IMR-90 (cell line): ENCODE data around the gene PLN. TPM values are rescaled to one million over a fixed set of nuclear protein-coding genes. Genes with fewer than 3 reads are reported as not detected.

Source experiments
- ATAC-seq: fragments of 200-7000 bp; cut with Tn5 transposase; 2 replicates; pipeline ENCODE4 v1.9.1; 2020; ENCODE audit warnings: low read depth, mild to moderate bottlenecking, moderate library complexity
- BruUV-seq: library from RNA; stranded (reverse); fragments of 400-500 nt; replicated peaks from 2 replicates; lab custom pipeline; 2021; lab: Mats Ljungman, UMichigan
- CTCF ChIA-PET: fragments of 300-600 bp; formaldehyde crosslinking; extraction: SDS; loops from one replicate; lab custom pipeline; 2021; ENCODE audit warnings: antibody characterized with exemption; lab: Yijun Ruan, JAX
- POLR2A ChIA-PET: fragments of 300-600 bp; sonication (Branson Sonifier 250); formaldehyde crosslinking; loops from one replicate; lab custom pipeline; 2022; ENCODE audit warnings: antibody characterized with exemption; ENCODE audit not compliant: unreplicated experiment; lab: Charles Lee
- DNase-seq: peaks from one replicate; pipeline ENCODE4 v3.0.0; 2013
- H2AFZ ChIP-seq: replicated peaks from 2 replicates; pipeline ENCODE3; 2013; ENCODE audit warnings: low read length, mild to moderate bottlenecking; ENCODE audit not compliant: poor library complexity
- H2AK5ac ChIP-seq: 2 replicates; pipeline ENCODE4 v1.6.1; 2013; ENCODE audit warnings: low read depth, low read length, inconsistent platforms
- H2AK9ac ChIP-seq: replicated peaks from 2 replicates; pipeline ENCODE3; 2013; ENCODE audit warnings: mild to moderate bottlenecking, low read depth, low read length, moderate library complexity; ENCODE audit not compliant: poor library complexity
- H2BK120ac ChIP-seq: 2 replicates; pipeline ENCODE4 v1.6.1; 2013; ENCODE audit warnings: low read depth, low read length, inconsistent platforms
- H2BK15ac ChIP-seq: 3 replicates; pipeline ENCODE4 v1.6.1; 2013; ENCODE audit warnings: low read depth, low read length, inconsistent platforms
- H2BK20ac ChIP-seq: 2 replicates; pipeline ENCODE4 v1.6.1; 2013; ENCODE audit warnings: low read depth, mild to moderate bottlenecking, inconsistent platforms, low read length, moderate library complexity
- H2BK5ac ChIP-seq: 2 replicates; pipeline ENCODE4 v1.6.1; 2013; ENCODE audit warnings: mild to moderate bottlenecking, low read depth, low read length, inconsistent platforms; ENCODE audit not compliant: poor library complexity, severe bottlenecking
- H3K14ac ChIP-seq: replicated peaks from 2 replicates; pipeline ENCODE4 v1.6.1; 2013; ENCODE audit warnings: low read depth, low read length, inconsistent platforms
- H3K18ac ChIP-seq: 2 replicates; pipeline ENCODE4 v1.6.1; 2013; ENCODE audit warnings: low read depth, low read length, control low read depth
- H3K23ac ChIP-seq: 2 replicates; pipeline ENCODE4 v1.6.1; 2013; ENCODE audit warnings: low read depth, low read length, inconsistent platforms
- H3K27ac ChIP-seq: 2 replicates; pipeline ENCODE4 v1.5.1; 2013; ENCODE audit warnings: mild to moderate bottlenecking, control low read depth, low read length; ENCODE audit not compliant: insufficient read depth
- H3K27me3 ChIP-seq: 2 replicates; pipeline ENCODE4 v1.6.1; 2013; ENCODE audit warnings: low read length; ENCODE audit not compliant: control insufficient read depth, insufficient read depth
- H3K36me3 ChIP-seq: 2 replicates; pipeline ENCODE4 v1.6.1; 2013; ENCODE audit warnings: low read length, mixed read lengths; ENCODE audit not compliant: control insufficient read depth, insufficient read depth
- H3K4ac ChIP-seq: 2 replicates; pipeline ENCODE4 v1.6.1; 2013; ENCODE audit warnings: low read depth, low read length, inconsistent platforms
- H3K4me1 ChIP-seq: 2 replicates; pipeline ENCODE4 v1.6.1; 2013; ENCODE audit warnings: low read length, mixed read lengths; ENCODE audit not compliant: control insufficient read depth, insufficient read depth
- H3K4me2 ChIP-seq: 2 replicates; pipeline ENCODE4 v1.6.1; 2013; ENCODE audit warnings: low read depth, mild to moderate bottlenecking, control low read depth, low read length, moderate library complexity
- H3K4me3 ChIP-seq: 2 replicates; pipeline ENCODE4 v1.5.1; 2013; ENCODE audit warnings: low read depth, mild to moderate bottlenecking, control low read depth, low read length, moderate library complexity; ENCODE audit not compliant: insufficient read depth
- H3K56ac ChIP-seq: 2 replicates; pipeline ENCODE4 v1.6.1; 2013; ENCODE audit warnings: low read length, inconsistent platforms; ENCODE audit not compliant: insufficient read depth; ENCODE audit errors: extremely low read depth
- H3K79me1 ChIP-seq, 2 experiments: 2 replicates each; pipeline ENCODE4 v1.6.1; 2013; ENCODE audit warnings: low read length in 2 of 2, inconsistent platforms in 1 of 2, low read depth in 1 of 2
- H3K9ac ChIP-seq: 2 replicates; pipeline ENCODE4 v1.6.1; 2013; ENCODE audit warnings: low read depth, low read length, control low read depth
- H3K9me1 ChIP-seq: 2 replicates; pipeline ENCODE4 v1.6.1; 2013; ENCODE audit warnings: low read length, inconsistent platforms; ENCODE audit not compliant: insufficient read depth
- H3K9me3 ChIP-seq: 2 replicates; pipeline ENCODE4 v1.6.1; 2013; ENCODE audit warnings: low read length; ENCODE audit not compliant: control insufficient read depth, insufficient read depth
- H4K20me1 ChIP-seq: 2 replicates; pipeline ENCODE4 v1.6.1; 2013; ENCODE audit warnings: low read length, inconsistent platforms; ENCODE audit not compliant: insufficient read depth
- H4K5ac ChIP-seq: 2 replicates; pipeline ENCODE4 v1.6.1; 2013; ENCODE audit warnings: mild to moderate bottlenecking, low read depth, low read length, control low read depth
- H4K8ac ChIP-seq, 2 experiments: 2 replicates each; pipeline ENCODE4 v1.6.1; 2013; ENCODE audit warnings: low read depth in 2 of 2, low read length in 2 of 2, control low read depth in 1 of 2, inconsistent platforms in 1 of 2
- H4K91ac ChIP-seq: 2 replicates; pipeline ENCODE4 v1.6.1; 2013; ENCODE audit warnings: low read depth, low read length, inconsistent platforms; ENCODE audit not compliant: insufficient read depth
- BHLHE40 ChIP-seq: fragments of 150-350 bp; IDR thresholded peaks from 2 replicates; pipeline ENCODE4 v1.6.1; 2016; ENCODE audit warnings: mild to moderate bottlenecking, low read depth, low read length
- CEBPB ChIP-seq: IDR thresholded peaks from 2 replicates; pipeline ENCODE4 v1.6.1; 2012; ENCODE audit warnings: low read depth, low read length, improper control_type of control experiment
- CHD1 ChIP-seq: IDR thresholded peaks from 2 replicates; pipeline ENCODE4 v1.6.1; 2012; ENCODE audit warnings: low read depth, low read length, improper control_type of control experiment
- MAFK ChIP-seq: IDR thresholded peaks from 2 replicates; pipeline ENCODE4 v1.6.1; 2012; ENCODE audit warnings: low read depth, low read length, improper control_type of control experiment
- MAZ ChIP-seq: IDR thresholded peaks from 2 replicates; pipeline ENCODE4 v1.6.1; 2012; ENCODE audit warnings: low read depth, mild to moderate bottlenecking, low read length, improper control_type of control experiment, moderate library complexity, borderline replicate concordance
- MXI1 ChIP-seq: IDR thresholded peaks from 2 replicates; pipeline ENCODE4 v1.6.1; 2012; ENCODE audit warnings: low read depth, mild to moderate bottlenecking, low read length, moderate library complexity, borderline replicate concordance
- RCOR1 ChIP-seq: IDR thresholded peaks from 2 replicates; pipeline ENCODE4 v1.6.1; 2012; ENCODE audit warnings: mild to moderate bottlenecking, low read length, improper control_type of control experiment; ENCODE audit not compliant: insufficient replicate concordance
- RFX5 ChIP-seq: IDR thresholded peaks from 2 replicates; pipeline ENCODE4 v1.8.0; 2012; ENCODE audit warnings: low read depth, mild to moderate bottlenecking, low read length, moderate library complexity
- SMC3 ChIP-seq: fragments of 150-350 bp; IDR thresholded peaks from 2 replicates; pipeline ENCODE4 v1.6.1; 2016; ENCODE audit warnings: low read depth, mild to moderate bottlenecking, antibody characterized with exemption, low read length, moderate library complexity
- WGBS, 2 experiments: methylation state at CpG; one replicate each; pipeline versions ENCODE4 v1.1.5 to v1.1.7; 2013; ENCODE audit warnings: missing lambda C conversion rate in 2 of 2; ENCODE audit not compliant: insufficient read length in 1 of 2; ENCODE audit errors: extremely low coverage in 2 of 2; 5-methylcytosine and 5-hydroxymethylcytosine counted together
- dilution Hi-C: fragments of 300-500 bp; cut with HindIII; formaldehyde crosslinking; loops from one replicate; pipeline ENCODE4 v1.14.3; 2018; ENCODE audit warnings: low sequenced_read_pairs; ENCODE audit not compliant: unreplicated experiment
- in situ Hi-C: fragments of 300-500 bp; cut with MboI; formaldehyde crosslinking; loops from 3 replicates; pipeline ENCODE4 v1.14.3; 2019; ENCODE audit warnings: low sequenced_read_pairs, inconsistent platforms, mixed read lengths
- intact Hi-C: fragments of 100-400 bp; cut with micrococcal nuclease; formaldehyde crosslinking; loops from 2 replicates; pipeline ENCODE4 v1.10.0; 2022
- polyA plus RNA-seq, 3 experiments: library from polyadenylated mRNA; depleted of rRNA; stranded (reverse); fragments of >200 nt; gene quantifications; 2 replicates each; pipeline ENCODE4 v1.2.3, GENCODE V29; 2012; ENCODE audit warnings: low replicate concordance in 1 of 3
- total RNA-seq: library from RNA; depleted of rRNA; stranded (reverse); fragments of >200 nt; gene quantifications from 2 replicates; pipeline ENCODE4 v1.2.3, GENCODE V29; 2012
- TF ChIP-seq, protein P1 (sequence below): fragments of 150-350 bp; IDR thresholded peaks from 2 replicates; pipeline ENCODE4 v1.6.1; 2017; ENCODE audit warnings: mild to moderate bottlenecking, antibody characterized with exemption, low read length, low read depth
- TF ChIP-seq, protein P2 (sequence below): conservative IDR thresholded peaks from 2 replicates; pipeline ENCODE4 v1.5.1; 2012; ENCODE audit warnings: mild to moderate bottlenecking, low read depth, low read length, improper control_type of control experiment
- TF ChIP-seq, protein P3 (sequence below): fragments of 150-350 bp; IDR thresholded peaks from 2 replicates; pipeline ENCODE4 v1.6.1; 2016; ENCODE audit warnings: low read depth, mild to moderate bottlenecking, low read length, moderate library complexity, borderline replicate concordance

Gene PLN
- total and polyA plus RNA-seq, 2 of the 4 experiments (the other 2 are of a cell fraction): under 0.01 TPM; not detected in 1

DNA sequence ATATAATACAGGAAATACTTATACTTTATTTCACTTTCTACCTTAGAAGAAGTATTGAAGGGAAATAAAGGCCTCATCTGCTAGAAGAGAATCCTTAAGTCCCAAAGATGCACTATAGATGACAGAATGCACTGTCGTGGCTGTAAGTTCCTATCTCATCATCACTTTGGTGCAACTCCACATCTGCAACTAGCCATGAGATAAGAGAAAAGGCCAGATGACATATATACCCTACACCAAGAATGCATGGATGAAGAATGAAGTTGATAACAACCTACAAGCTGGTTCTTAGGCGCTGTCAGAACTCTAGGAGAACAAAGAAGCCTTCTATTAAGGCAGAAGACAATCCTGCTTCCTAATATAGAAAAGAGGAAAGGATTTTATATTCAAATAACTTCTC is 11.6 kb upstream of the PLN start:
- Histone ChIP-seq H3K36me3 (no peaks in the 10 kb centered on the region), H3K27me3 (no peaks in the 10 kb centered on the region), H3K23ac (no peak overlapping the region), H2AK5ac (no peak overlapping the region), H3K27ac (no peak overlapping the region), H4K20me1 (no peaks in the 10 kb centered on the region; the same call in 1 of the 2 replicates), H3K9me1 (no peaks in the 10 kb centered on the region), H3K79me1 (peaks cover 11 to 24% of the 10 kb centered on the region in 2 experiments; a peak in 3 of 4 replicates), H3K14ac (no peak overlapping the region), H3K56ac (no peak overlapping the region), H4K8ac (no peak overlapping the region), H3K4me3 (no peak overlapping the region), H2BK20ac (no peak overlapping the region), H3K4ac (no peak overlapping the region), H3K4me2 (no peak overlapping the region), H2AK9ac (no peak overlapping the region), H4K91ac (no peak overlapping the region), H3K18ac (no peak overlapping the region), H2AFZ (no peak overlapping the region), H3K9me3 (no peaks in the 10 kb centered on the region), H2BK5ac (no peak overlapping the region), H3K4me1 (no peaks in the 10 kb centered on the region), H2BK15ac (no peak overlapping the region), H4K5ac (no peak overlapping the region), H2BK120ac (no peak overlapping the region), H3K9ac (no peak overlapping the region)
- POLR2A ChIA-PET: no interaction called here
- CTCF ChIA-PET: no interaction called here
- BruUV-seq: no TSS peak
- ATAC-seq (no peak), DNase-seq (no peak)
- dilution Hi-C loops: no loop called here
- intact Hi-C loops: no loop called here
- WGBS, 2 experiments: no CpG with 5 or more reads among the region's 2 CpGs
- in situ Hi-C loops: no loop called here
- TF ChIP-seq, protein P1, sequence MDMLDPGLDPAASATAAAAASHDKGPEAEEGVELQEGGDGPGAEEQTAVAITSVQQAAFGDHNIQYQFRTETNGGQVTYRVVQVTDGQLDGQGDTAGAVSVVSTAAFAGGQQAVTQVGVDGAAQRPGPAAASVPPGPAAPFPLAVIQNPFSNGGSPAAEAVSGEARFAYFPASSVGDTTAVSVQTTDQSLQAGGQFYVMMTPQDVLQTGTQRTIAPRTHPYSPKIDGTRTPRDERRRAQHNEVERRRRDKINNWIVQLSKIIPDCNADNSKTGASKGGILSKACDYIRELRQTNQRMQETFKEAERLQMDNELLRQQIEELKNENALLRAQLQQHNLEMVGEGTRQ: no peak
- TF ChIP-seq, protein P2, sequence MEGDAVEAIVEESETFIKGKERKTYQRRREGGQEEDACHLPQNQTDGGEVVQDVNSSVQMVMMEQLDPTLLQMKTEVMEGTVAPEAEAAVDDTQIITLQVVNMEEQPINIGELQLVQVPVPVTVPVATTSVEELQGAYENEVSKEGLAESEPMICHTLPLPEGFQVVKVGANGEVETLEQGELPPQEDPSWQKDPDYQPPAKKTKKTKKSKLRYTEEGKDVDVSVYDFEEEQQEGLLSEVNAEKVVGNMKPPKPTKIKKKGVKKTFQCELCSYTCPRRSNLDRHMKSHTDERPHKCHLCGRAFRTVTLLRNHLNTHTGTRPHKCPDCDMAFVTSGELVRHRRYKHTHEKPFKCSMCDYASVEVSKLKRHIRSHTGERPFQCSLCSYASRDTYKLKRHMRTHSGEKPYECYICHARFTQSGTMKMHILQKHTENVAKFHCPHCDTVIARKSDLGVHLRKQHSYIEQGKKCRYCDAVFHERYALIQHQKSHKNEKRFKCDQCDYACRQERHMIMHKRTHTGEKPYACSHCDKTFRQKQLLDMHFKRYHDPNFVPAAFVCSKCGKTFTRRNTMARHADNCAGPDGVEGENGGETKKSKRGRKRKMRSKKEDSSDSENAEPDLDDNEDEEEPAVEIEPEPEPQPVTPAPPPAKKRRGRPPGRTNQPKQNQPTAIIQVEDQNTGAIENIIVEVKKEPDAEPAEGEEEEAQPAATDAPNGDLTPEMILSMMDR: no peak
- TF ChIP-seq RFX5: no peak
- no peak for TF ChIP-seq SMC3
- TF ChIP-seq, protein P3, sequence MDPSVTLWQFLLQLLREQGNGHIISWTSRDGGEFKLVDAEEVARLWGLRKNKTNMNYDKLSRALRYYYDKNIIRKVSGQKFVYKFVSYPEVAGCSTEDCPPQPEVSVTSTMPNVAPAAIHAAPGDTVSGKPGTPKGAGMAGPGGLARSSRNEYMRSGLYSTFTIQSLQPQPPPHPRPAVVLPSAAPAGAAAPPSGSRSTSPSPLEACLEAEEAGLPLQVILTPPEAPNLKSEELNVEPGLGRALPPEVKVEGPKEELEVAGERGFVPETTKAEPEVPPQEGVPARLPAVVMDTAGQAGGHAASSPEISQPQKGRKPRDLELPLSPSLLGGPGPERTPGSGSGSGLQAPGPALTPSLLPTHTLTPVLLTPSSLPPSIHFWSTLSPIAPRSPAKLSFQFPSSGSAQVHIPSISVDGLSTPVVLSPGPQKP: no peak
- TF ChIP-seq MAFK: no peak
- TF ChIP-seq BHLHE40: no peak
- no peak for TF ChIP-seq RCOR1
- TF ChIP-seq CHD1: no peak
- TF ChIP-seq MXI1: no peak
- no peak for TF ChIP-seq CEBPB
- no peak for TF ChIP-seq MAZ
